Upper lobe of right lung (tissue), 1 donor: ENCODE data around the gene ZNF473. TPM values are rescaled to one million over a fixed set of nuclear protein-coding genes. Genes with fewer than 3 reads are reported as not detected.
"Not testable (repeated sequence)": the region's sequence is repeated elsewhere in the genome, so short reads cannot be mapped to it uniquely, and the experiment has no call there.

Source experiments
- ATAC-seq: fragments of 200-7000 bp; cut with Tn5 transposase; one replicate; pipeline ENCODE4 v1.9.1; 2020; ENCODE audit warnings: mild to moderate bottlenecking, moderate library complexity
- DNase-seq: peaks from one replicate; pipeline ENCODE4 v3.0.0-alpha.2; 2020
- H3K27ac ChIP-seq: fragments of 200-600 bp; one replicate; pipeline ENCODE4 v1.8.0; 2022
- H3K27me3 ChIP-seq: fragments of 200-600 bp; one replicate; pipeline ENCODE4 v1.8.0; 2022; ENCODE audit warnings: mild to moderate bottlenecking
- H3K36me3 ChIP-seq: fragments of 200-600 bp; one replicate; pipeline ENCODE4 v1.8.0; 2022
- H3K4me1 ChIP-seq: fragments of 200-600 bp; one replicate; pipeline ENCODE4 v1.8.0; 2022
- H3K4me3 ChIP-seq: fragments of 200-600 bp; one replicate; pipeline ENCODE4 v1.8.0; 2022; ENCODE audit warnings: mild to moderate bottlenecking
- H3K9me3 ChIP-seq: fragments of 200-600 bp; one replicate; pipeline ENCODE4 v1.8.0; 2022
- intact Hi-C: fragments of 100-400 bp; cut with DNase I; formaldehyde crosslinking; loops from one replicate; pipeline ENCODE4 v1.11.0; 2022
- total RNA-seq: library from RNA; stranded (reverse); fragmentation: NEBNext Ultra II Directional; extraction: Animal tissue kit (Norgen Biotek cat#: 25700); gene quantifications from one replicate; pipeline ENCODE4 v1.2.1, GENCODE V29; 2021
- TF ChIP-seq, protein P1 (sequence below): fragments of 200-600 bp; IDR thresholded peaks from one replicate; pipeline ENCODE4 v1.8.0; 2022; ENCODE audit warnings: antibody characterized with exemption
- donor health status: DM: no; HTN: yes; CAD: no; lungs with severe emphysema.

ZNF473 gene
- total RNA-seq, 1 donor from 2014 or later = 8.4 TPM

DNA sequence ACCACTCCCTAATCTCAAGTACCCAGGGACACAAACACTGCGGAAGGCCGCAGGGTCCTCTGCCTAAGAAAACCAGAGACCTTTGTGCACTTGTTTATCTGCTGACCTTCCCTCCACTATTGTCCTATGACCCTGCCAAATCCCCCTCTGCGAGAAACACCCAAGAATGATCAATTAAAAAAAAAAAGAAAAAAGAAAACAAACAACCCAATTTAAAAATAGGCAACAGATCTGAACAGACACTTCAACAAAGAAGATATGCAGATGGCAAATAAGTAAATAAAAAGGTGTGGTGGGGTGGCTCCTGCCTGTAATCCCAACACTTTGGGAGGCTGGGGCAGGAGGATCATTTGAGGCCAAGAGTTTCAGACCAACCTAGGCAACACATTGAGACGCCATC, 61.3 kb downstream of the ZNF473 start:
- H3K4me1 ChIP-seq, H3K27ac ChIP-seq, intact Hi-C loops, H3K9me3 ChIP-seq, H3K36me3 ChIP-seq, H3K27me3 ChIP-seq, DNase-seq, H3K4me3 ChIP-seq, ATAC-seq: not testable (repeated sequence)

DNA sequence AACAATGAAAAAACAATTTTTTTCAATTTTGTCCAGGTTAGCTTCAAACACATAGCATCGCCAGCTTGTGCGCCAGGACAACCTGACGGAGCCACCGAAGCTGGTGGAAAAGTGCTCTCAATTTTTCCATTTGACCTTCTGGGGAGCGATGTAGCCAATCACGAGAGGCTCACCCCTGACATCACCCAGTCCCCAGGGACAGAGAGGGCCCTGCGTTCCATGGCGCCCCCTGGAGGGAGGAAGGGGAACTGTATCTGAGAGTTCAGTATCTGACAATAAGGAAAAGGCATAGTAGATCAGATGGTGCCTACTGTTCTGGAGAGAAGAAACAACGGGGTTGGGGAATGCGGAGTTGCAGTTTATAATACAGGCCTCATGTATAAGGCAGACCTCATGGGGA, 64.9 kb downstream of the ZNF473 start:
- intact Hi-C loops, H3K9me3 ChIP-seq, H3K36me3 ChIP-seq, H3K27me3 ChIP-seq, H3K4me1 ChIP-seq, H3K27ac ChIP-seq, H3K4me3 ChIP-seq: not testable (repeated sequence)
- DNase-seq (peak; percentile 59), ATAC-seq (peak; percentile 48)
- TF ChIP-seq, protein P1, sequence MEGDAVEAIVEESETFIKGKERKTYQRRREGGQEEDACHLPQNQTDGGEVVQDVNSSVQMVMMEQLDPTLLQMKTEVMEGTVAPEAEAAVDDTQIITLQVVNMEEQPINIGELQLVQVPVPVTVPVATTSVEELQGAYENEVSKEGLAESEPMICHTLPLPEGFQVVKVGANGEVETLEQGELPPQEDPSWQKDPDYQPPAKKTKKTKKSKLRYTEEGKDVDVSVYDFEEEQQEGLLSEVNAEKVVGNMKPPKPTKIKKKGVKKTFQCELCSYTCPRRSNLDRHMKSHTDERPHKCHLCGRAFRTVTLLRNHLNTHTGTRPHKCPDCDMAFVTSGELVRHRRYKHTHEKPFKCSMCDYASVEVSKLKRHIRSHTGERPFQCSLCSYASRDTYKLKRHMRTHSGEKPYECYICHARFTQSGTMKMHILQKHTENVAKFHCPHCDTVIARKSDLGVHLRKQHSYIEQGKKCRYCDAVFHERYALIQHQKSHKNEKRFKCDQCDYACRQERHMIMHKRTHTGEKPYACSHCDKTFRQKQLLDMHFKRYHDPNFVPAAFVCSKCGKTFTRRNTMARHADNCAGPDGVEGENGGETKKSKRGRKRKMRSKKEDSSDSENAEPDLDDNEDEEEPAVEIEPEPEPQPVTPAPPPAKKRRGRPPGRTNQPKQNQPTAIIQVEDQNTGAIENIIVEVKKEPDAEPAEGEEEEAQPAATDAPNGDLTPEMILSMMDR = peak; percentile 35

GRCh38 chr19:50091786-50092185, 66.0 kb downstream of the ZNF473 start:
- H3K4me3 ChIP-seq, H3K27me3 ChIP-seq, intact Hi-C loops, H3K36me3 ChIP-seq, H3K4me1 ChIP-seq, ATAC-seq, H3K9me3 ChIP-seq, H3K27ac ChIP-seq: not testable (repeated sequence)
- peak; percentile 38 for DNase-seq

DNA sequence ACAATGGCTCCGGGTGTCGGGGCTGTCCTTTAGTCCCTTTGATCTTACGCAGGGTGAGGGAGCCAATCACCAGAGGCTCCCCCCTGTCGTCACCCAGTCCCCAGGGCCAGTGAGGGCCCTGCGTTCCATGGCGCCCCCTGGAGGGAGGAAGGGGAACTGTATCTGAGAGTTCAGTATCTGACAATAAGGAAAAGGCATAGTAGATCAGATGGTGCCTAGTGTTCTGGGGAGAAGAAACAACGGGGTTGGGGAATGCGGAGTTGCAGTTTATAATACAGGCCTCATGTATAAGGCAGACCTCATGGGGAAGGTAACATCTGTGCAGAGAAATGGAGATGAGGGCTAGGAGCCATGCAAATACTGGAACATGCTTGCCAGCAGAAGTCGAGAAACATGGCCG, 66.8 kb downstream of the ZNF473 start:
- H3K27me3 ChIP-seq, ATAC-seq, H3K4me1 ChIP-seq, H3K4me3 ChIP-seq, DNase-seq, H3K27ac ChIP-seq, H3K36me3 ChIP-seq, H3K9me3 ChIP-seq, intact Hi-C loops: not testable (repeated sequence)

DNA sequence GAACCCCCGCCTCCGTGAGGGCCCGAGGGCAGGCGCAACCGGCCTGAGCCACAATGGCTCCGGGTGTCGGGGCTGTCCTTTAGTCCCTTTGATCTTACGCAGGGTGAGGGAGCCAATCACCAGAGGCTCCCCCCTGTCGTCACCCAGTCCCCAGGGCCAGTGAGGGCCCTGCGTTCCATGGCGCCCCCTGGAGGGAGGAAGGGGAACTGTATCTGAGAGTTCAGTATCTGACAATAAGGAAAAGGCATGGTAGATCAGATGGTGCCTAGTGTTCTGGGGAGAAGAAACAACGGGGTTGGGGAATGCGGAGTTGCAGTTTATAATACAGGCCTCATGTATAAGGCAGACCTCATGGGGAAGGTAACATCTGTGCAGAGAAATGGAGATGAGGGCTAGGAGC, 72.1 kb downstream of the ZNF473 start:
- H3K36me3 ChIP-seq, DNase-seq, H3K4me1 ChIP-seq, intact Hi-C loops, H3K4me3 ChIP-seq, H3K9me3 ChIP-seq, H3K27ac ChIP-seq, ATAC-seq, H3K27me3 ChIP-seq: not testable (repeated sequence)

GRCh38 chr19:50098892-50099291, 73.1 kb downstream of the ZNF473 start:
- H3K4me3 ChIP-seq, H3K27me3 ChIP-seq, intact Hi-C loops, ATAC-seq, H3K4me1 ChIP-seq, H3K27ac ChIP-seq, H3K9me3 ChIP-seq, H3K36me3 ChIP-seq: not testable (repeated sequence)
- peak; percentile 84 for DNase-seq

DNA sequence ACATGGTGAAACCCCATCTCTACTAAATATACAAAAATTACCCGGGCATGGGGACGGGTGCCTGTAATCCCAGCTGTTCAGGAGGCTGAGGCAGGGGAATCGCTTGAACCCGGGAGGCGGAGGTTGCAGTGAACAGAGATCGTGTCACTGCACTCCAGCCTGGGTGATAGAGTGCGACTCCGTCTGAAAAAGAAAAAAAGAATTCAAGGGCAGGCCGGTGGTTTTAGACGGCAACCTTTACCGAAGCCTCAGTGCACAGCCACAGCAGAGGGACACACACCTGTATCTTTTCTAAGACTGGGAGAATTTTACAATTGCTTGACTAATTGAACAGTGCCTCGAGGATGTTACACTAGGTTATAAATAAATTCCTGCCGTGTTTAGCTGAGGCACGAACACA, 73.9 kb downstream of the ZNF473 start:
- H3K36me3 ChIP-seq, intact Hi-C loops, DNase-seq, H3K9me3 ChIP-seq, H3K27me3 ChIP-seq, H3K4me3 ChIP-seq, ATAC-seq, H3K27ac ChIP-seq, H3K4me1 ChIP-seq: not testable (repeated sequence)

DNA sequence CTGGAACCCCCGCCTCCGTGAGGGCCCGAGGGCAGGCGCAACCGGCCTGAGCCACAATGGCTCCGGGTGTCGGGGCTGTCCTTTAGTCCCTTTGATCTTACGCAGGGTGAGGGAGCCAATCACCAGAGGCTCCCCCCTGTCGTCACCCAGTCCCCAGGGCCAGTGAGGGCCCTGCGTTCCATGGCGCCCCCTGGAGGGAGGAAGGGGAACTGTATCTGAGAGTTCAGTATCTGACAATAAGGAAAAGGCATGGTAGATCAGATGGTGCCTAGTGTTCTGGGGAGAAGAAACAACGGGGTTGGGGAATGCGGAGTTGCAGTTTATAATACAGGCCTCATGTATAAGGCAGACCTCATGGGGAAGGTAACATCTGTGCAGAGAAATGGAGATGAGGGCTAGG, 75.1 kb downstream of the ZNF473 start:
- H3K9me3 ChIP-seq, H3K36me3 ChIP-seq, H3K27ac ChIP-seq, DNase-seq, H3K27me3 ChIP-seq, ATAC-seq, H3K4me3 ChIP-seq, intact Hi-C loops, H3K4me1 ChIP-seq: not testable (repeated sequence)

Other genes with a start within 250 kb of the ZNF473 start
- gene FUZ, start 212.7 kb upstream of the ZNF473 start, total RNA-seq = 20.1 TPM
- gene MED25, start 207.7 kb upstream of the ZNF473 start, total RNA-seq = 45.9 TPM
- 104 TPM for gene PTOV1, start 174.8 kb upstream of the ZNF473 start, total RNA-seq
- 83.2 TPM for gene PNKP, start 158.4 kb upstream of the ZNF473 start, total RNA-seq
- gene AKT1S1, start 148.7 kb upstream of the ZNF473 start, total RNA-seq = 29.4 TPM
- gene TBC1D17, start 148.3 kb upstream of the ZNF473 start, total RNA-seq = 57.1 TPM
- gene IL4I1, start 129.1 kb upstream of the ZNF473 start, total RNA-seq = 1.8 TPM
- gene ATF5, start 96.8 kb upstream of the ZNF473 start, total RNA-seq = 14.1 TPM
- gene NUP62, start 96.5 kb upstream of the ZNF473 start, total RNA-seq = 39.3 TPM
- 2.5 TPM for gene SIGLEC11, start 64.8 kb upstream of the ZNF473 start, total RNA-seq
- gene VRK3, start 633 bp upstream of the ZNF473 start, total RNA-seq = 39.5 TPM
- gene IZUMO2, start 137.3 kb downstream of the ZNF473 start, total RNA-seq = not detected
- 146 TPM for gene MYH14, start 177.6 kb downstream of the ZNF473 start, total RNA-seq